IMR-90 (cell line): ENCODE results near the gene PTCD1. TPM values are rescaled to one million over a fixed set of nuclear protein-coding genes. Genes with fewer than 3 reads are reported as not detected.

Experiments
- ATAC-seq: fragments of 200-7000 bp; cut with Tn5 transposase; 2 replicates; pipeline ENCODE4 v1.9.1; 2020; ENCODE audit warnings: low read depth, mild to moderate bottlenecking, moderate library complexity
- BruUV-seq: library from RNA; stranded (reverse); fragments of 400-500 nt; replicated peaks from 2 replicates; lab custom pipeline; 2021; lab: Mats Ljungman, UMichigan
- CTCF ChIA-PET: fragments of 300-600 bp; formaldehyde crosslinking; extraction: SDS; loops from one replicate; lab custom pipeline; 2021; ENCODE audit warnings: antibody characterized with exemption; lab: Yijun Ruan, JAX
- POLR2A ChIA-PET: fragments of 300-600 bp; sonication (Branson Sonifier 250); formaldehyde crosslinking; loops from one replicate; lab custom pipeline; 2022; ENCODE audit warnings: antibody characterized with exemption; ENCODE audit not compliant: unreplicated experiment; lab: Charles Lee
- DNase-seq: peaks from one replicate; pipeline ENCODE4 v3.0.0; 2013
- H2AFZ ChIP-seq: replicated peaks from 2 replicates; pipeline ENCODE3; 2013; ENCODE audit warnings: low read length, mild to moderate bottlenecking; ENCODE audit not compliant: poor library complexity
- H2AK5ac ChIP-seq: 2 replicates; pipeline ENCODE4 v1.6.1; 2013; ENCODE audit warnings: low read depth, low read length, inconsistent platforms
- H2AK9ac ChIP-seq: replicated peaks from 2 replicates; pipeline ENCODE3; 2013; ENCODE audit warnings: mild to moderate bottlenecking, low read depth, low read length, moderate library complexity; ENCODE audit not compliant: poor library complexity
- H2BK120ac ChIP-seq: 2 replicates; pipeline ENCODE4 v1.6.1; 2013; ENCODE audit warnings: low read depth, low read length, inconsistent platforms
- H2BK15ac ChIP-seq: 3 replicates; pipeline ENCODE4 v1.6.1; 2013; ENCODE audit warnings: low read depth, low read length, inconsistent platforms
- H2BK20ac ChIP-seq: 2 replicates; pipeline ENCODE4 v1.6.1; 2013; ENCODE audit warnings: low read depth, mild to moderate bottlenecking, inconsistent platforms, low read length, moderate library complexity
- H2BK5ac ChIP-seq: 2 replicates; pipeline ENCODE4 v1.6.1; 2013; ENCODE audit warnings: mild to moderate bottlenecking, low read depth, low read length, inconsistent platforms; ENCODE audit not compliant: poor library complexity, severe bottlenecking
- H3K14ac ChIP-seq: replicated peaks from 2 replicates; pipeline ENCODE4 v1.6.1; 2013; ENCODE audit warnings: low read depth, low read length, inconsistent platforms
- H3K18ac ChIP-seq: 2 replicates; pipeline ENCODE4 v1.6.1; 2013; ENCODE audit warnings: low read depth, low read length, control low read depth
- H3K23ac ChIP-seq: 2 replicates; pipeline ENCODE4 v1.6.1; 2013; ENCODE audit warnings: low read depth, low read length, inconsistent platforms
- H3K27ac ChIP-seq: 2 replicates; pipeline ENCODE4 v1.5.1; 2013; ENCODE audit warnings: mild to moderate bottlenecking, control low read depth, low read length; ENCODE audit not compliant: insufficient read depth
- H3K27me3 ChIP-seq: 2 replicates; pipeline ENCODE4 v1.6.1; 2013; ENCODE audit warnings: low read length; ENCODE audit not compliant: control insufficient read depth, insufficient read depth
- H3K36me3 ChIP-seq: 2 replicates; pipeline ENCODE4 v1.6.1; 2013; ENCODE audit warnings: low read length, mixed read lengths; ENCODE audit not compliant: control insufficient read depth, insufficient read depth
- H3K4ac ChIP-seq: 2 replicates; pipeline ENCODE4 v1.6.1; 2013; ENCODE audit warnings: low read depth, low read length, inconsistent platforms
- H3K4me1 ChIP-seq: 2 replicates; pipeline ENCODE4 v1.6.1; 2013; ENCODE audit warnings: low read length, mixed read lengths; ENCODE audit not compliant: control insufficient read depth, insufficient read depth
- H3K4me2 ChIP-seq: 2 replicates; pipeline ENCODE4 v1.6.1; 2013; ENCODE audit warnings: low read depth, mild to moderate bottlenecking, control low read depth, low read length, moderate library complexity
- H3K4me3 ChIP-seq: 2 replicates; pipeline ENCODE4 v1.5.1; 2013; ENCODE audit warnings: low read depth, mild to moderate bottlenecking, control low read depth, low read length, moderate library complexity; ENCODE audit not compliant: insufficient read depth
- H3K56ac ChIP-seq: 2 replicates; pipeline ENCODE4 v1.6.1; 2013; ENCODE audit warnings: low read length, inconsistent platforms; ENCODE audit not compliant: insufficient read depth; ENCODE audit errors: extremely low read depth
- H3K79me1 ChIP-seq, 2 experiments: 2 replicates each; pipeline ENCODE4 v1.6.1; 2013; ENCODE audit warnings: low read length in 2 of 2, inconsistent platforms in 1 of 2, low read depth in 1 of 2
- H3K9ac ChIP-seq: 2 replicates; pipeline ENCODE4 v1.6.1; 2013; ENCODE audit warnings: low read depth, low read length, control low read depth
- H3K9me1 ChIP-seq: 2 replicates; pipeline ENCODE4 v1.6.1; 2013; ENCODE audit warnings: low read length, inconsistent platforms; ENCODE audit not compliant: insufficient read depth
- H3K9me3 ChIP-seq: 2 replicates; pipeline ENCODE4 v1.6.1; 2013; ENCODE audit warnings: low read length; ENCODE audit not compliant: control insufficient read depth, insufficient read depth
- H4K20me1 ChIP-seq: 2 replicates; pipeline ENCODE4 v1.6.1; 2013; ENCODE audit warnings: low read length, inconsistent platforms; ENCODE audit not compliant: insufficient read depth
- H4K5ac ChIP-seq: 2 replicates; pipeline ENCODE4 v1.6.1; 2013; ENCODE audit warnings: mild to moderate bottlenecking, low read depth, low read length, control low read depth
- H4K8ac ChIP-seq, 2 experiments: 2 replicates each; pipeline ENCODE4 v1.6.1; 2013; ENCODE audit warnings: low read depth in 2 of 2, low read length in 2 of 2, control low read depth in 1 of 2, inconsistent platforms in 1 of 2
- H4K91ac ChIP-seq: 2 replicates; pipeline ENCODE4 v1.6.1; 2013; ENCODE audit warnings: low read depth, low read length, inconsistent platforms; ENCODE audit not compliant: insufficient read depth
- BHLHE40 ChIP-seq: fragments of 150-350 bp; IDR thresholded peaks from 2 replicates; pipeline ENCODE4 v1.6.1; 2016; ENCODE audit warnings: mild to moderate bottlenecking, low read depth, low read length
- CEBPB ChIP-seq: IDR thresholded peaks from 2 replicates; pipeline ENCODE4 v1.6.1; 2012; ENCODE audit warnings: low read depth, low read length, improper control_type of control experiment
- CHD1 ChIP-seq: IDR thresholded peaks from 2 replicates; pipeline ENCODE4 v1.6.1; 2012; ENCODE audit warnings: low read depth, low read length, improper control_type of control experiment
- CTCF ChIP-seq: conservative IDR thresholded peaks from 2 replicates; pipeline ENCODE4 v1.5.1; 2012; ENCODE audit warnings: mild to moderate bottlenecking, low read depth, low read length, improper control_type of control experiment
- ELK1 ChIP-seq: fragments of 150-350 bp; IDR thresholded peaks from 2 replicates; pipeline ENCODE4 v1.6.1; 2016; ENCODE audit warnings: low read depth, mild to moderate bottlenecking, low read length, moderate library complexity, borderline replicate concordance
- FOS ChIP-seq: fragments of 150-350 bp; IDR thresholded peaks from 2 replicates; pipeline ENCODE4 v1.6.1; 2016; ENCODE audit warnings: low read depth, low read length
- MAFK ChIP-seq: IDR thresholded peaks from 2 replicates; pipeline ENCODE4 v1.6.1; 2012; ENCODE audit warnings: low read depth, low read length, improper control_type of control experiment
- MAZ ChIP-seq: IDR thresholded peaks from 2 replicates; pipeline ENCODE4 v1.6.1; 2012; ENCODE audit warnings: low read depth, mild to moderate bottlenecking, low read length, improper control_type of control experiment, moderate library complexity, borderline replicate concordance
- MXI1 ChIP-seq: IDR thresholded peaks from 2 replicates; pipeline ENCODE4 v1.6.1; 2012; ENCODE audit warnings: low read depth, mild to moderate bottlenecking, low read length, moderate library complexity, borderline replicate concordance
- NFE2L2 ChIP-seq: fragments of 150-350 bp; IDR thresholded peaks from 2 replicates; pipeline ENCODE4 v1.6.1; 2016; ENCODE audit warnings: low read depth, mild to moderate bottlenecking, low read length
- POLR2A ChIP-seq: IDR thresholded peaks from 2 replicates; pipeline ENCODE4 v1.6.1; 2012; ENCODE audit warnings: mild to moderate bottlenecking, low read depth, low read length
- RAD21 ChIP-seq: IDR thresholded peaks from 2 replicates; pipeline ENCODE4 v1.6.1; 2012; ENCODE audit warnings: low read length, improper control_type of control experiment
- RCOR1 ChIP-seq: IDR thresholded peaks from 2 replicates; pipeline ENCODE4 v1.6.1; 2012; ENCODE audit warnings: mild to moderate bottlenecking, low read length, improper control_type of control experiment; ENCODE audit not compliant: insufficient replicate concordance
- RFX5 ChIP-seq: IDR thresholded peaks from 2 replicates; pipeline ENCODE4 v1.8.0; 2012; ENCODE audit warnings: low read depth, mild to moderate bottlenecking, low read length, moderate library complexity
- SMC3 ChIP-seq: fragments of 150-350 bp; IDR thresholded peaks from 2 replicates; pipeline ENCODE4 v1.6.1; 2016; ENCODE audit warnings: low read depth, mild to moderate bottlenecking, antibody characterized with exemption, low read length, moderate library complexity
- USF2 ChIP-seq: fragments of 150-350 bp; IDR thresholded peaks from 2 replicates; pipeline ENCODE4 v1.6.1; 2017; ENCODE audit warnings: mild to moderate bottlenecking, antibody characterized with exemption, low read length, low read depth
- WGBS, 2 experiments: methylation state at CpG; one replicate each; pipeline versions ENCODE4 v1.1.5 to v1.1.7; 2013; ENCODE audit warnings: missing lambda C conversion rate in 2 of 2; ENCODE audit not compliant: insufficient read length in 1 of 2; ENCODE audit errors: extremely low coverage in 2 of 2; 5-methylcytosine and 5-hydroxymethylcytosine counted together
- dilution Hi-C: fragments of 300-500 bp; cut with HindIII; formaldehyde crosslinking; loops from one replicate; pipeline ENCODE4 v1.14.3; 2018; ENCODE audit warnings: low sequenced_read_pairs; ENCODE audit not compliant: unreplicated experiment
- in situ Hi-C: fragments of 300-500 bp; cut with MboI; formaldehyde crosslinking; loops from 3 replicates; pipeline ENCODE4 v1.14.3; 2019; ENCODE audit warnings: low sequenced_read_pairs, inconsistent platforms, mixed read lengths
- intact Hi-C: fragments of 100-400 bp; cut with micrococcal nuclease; formaldehyde crosslinking; loops from 2 replicates; pipeline ENCODE4 v1.10.0; 2022
- polyA plus RNA-seq, 3 experiments: library from polyadenylated mRNA; depleted of rRNA; stranded (reverse); fragments of >200 nt; gene quantifications; 2 replicates each; pipeline ENCODE4 v1.2.3, GENCODE V29; 2012; ENCODE audit warnings: low replicate concordance in 1 of 3
- total RNA-seq: library from RNA; depleted of rRNA; stranded (reverse); fragments of >200 nt; gene quantifications from 2 replicates; pipeline ENCODE4 v1.2.3, GENCODE V29; 2012

PTCD1 gene
- total and polyA plus RNA-seq, 2 of the 4 experiments (the other 2 are of a cell fraction) = 2.2 to 4.0 TPM

GRCh38 chr7:99420213-99420612, 18.4 kb downstream of the PTCD1 start:
- no peak overlapping the region for H3K4me2 ChIP-seq
- no peak overlapping the region for H3K4ac ChIP-seq
- peaks cover 9 to 18% of the 10 kb centered on the region in 2 experiments for H3K79me1 ChIP-seq
- no peak overlapping the region for H2BK5ac ChIP-seq
- no peaks in the 10 kb centered on the region for H3K27me3 ChIP-seq
- H2AK5ac ChIP-seq = no peak overlapping the region
- no peak overlapping the region for H3K4me3 ChIP-seq
- no peak overlapping the region for H3K18ac ChIP-seq
- no peak overlapping the region for H3K14ac ChIP-seq
- intact Hi-C loops = no loop called here
- no peak overlapping the region for H3K56ac ChIP-seq
- dilution Hi-C loops = no loop called here
- BruUV-seq = no TSS peak
- POLR2A ChIA-PET = interaction anchor here (1.3 kb wide), 1 partner anchor 11 kb away, joined by 3 read pairs; the partner anchor contains the start of genes BUD31 and PDAP1
- H3K36me3 ChIP-seq = peaks cover 73% of the 10 kb centered on the region
- no peak overlapping the region for H2AK9ac ChIP-seq
- no peak overlapping the region for H2BK15ac ChIP-seq
- peaks cover 24% of the 10 kb centered on the region for H4K20me1 ChIP-seq
- ATAC-seq (no peak), DNase-seq (no peak)
- no peak overlapping the region for H4K8ac ChIP-seq
- in situ Hi-C loops = no loop called here
- no peaks in the 10 kb centered on the region for H3K9me1 ChIP-seq
- H3K4me1 ChIP-seq = no peaks in the 10 kb centered on the region
- no peaks in the 10 kb centered on the region for H3K9me3 ChIP-seq
- no peak overlapping the region for H2BK120ac ChIP-seq
- no peak overlapping the region for H4K5ac ChIP-seq
- H3K23ac ChIP-seq = no peak overlapping the region
- CTCF ChIA-PET = no interaction called here
- no peak overlapping the region for H3K27ac ChIP-seq
- TF ChIP-seq USF2 (no peak), RCOR1 (no peak), FOS (no peak), MXI1 (no peak), MAZ (no peak), CTCF (no peak), RAD21 (no peak), NFE2L2 (no peak), POLR2A (no peak), CEBPB (no peak), BHLHE40 (no peak), MAFK (no peak), CHD1 (no peak), ELK1 (no peak), SMC3 (no peak), RFX5 (no peak)
- no peak overlapping the region for H2AFZ ChIP-seq
- no CpG with 5 or more reads among the region's 5 CpGs for WGBS, 2 experiments
- H4K91ac ChIP-seq = no peak overlapping the region
- no peak overlapping the region for H3K9ac ChIP-seq
- no peak overlapping the region for H2BK20ac ChIP-seq
